OCI-LY3 (cell line): Measurements from ENCODE around the gene LINGO3.

Source experiments
- H2AFZ ChIP-seq: fragments of 200-600, 300-600 bp; shearing (Covaris generic); 2 replicates; pipeline ENCODE4 v1.6.0; 2014; ENCODE audit warnings: antibody characterized with exemption, low read depth, low read length
- H3K27ac ChIP-seq: fragments of 200-600, 300-600 bp; sonication (generic); 2 replicates; pipeline ENCODE4 v1.5.1; 2014; ENCODE audit warnings: mild to moderate bottlenecking, low read length, moderate library complexity, mixed read lengths
- H3K27me3 ChIP-seq: fragments of 200-600, 300-600 bp; sonication (generic); 2 replicates; pipeline ENCODE4 v1.6.1; 2014; ENCODE audit warnings: low read depth, low read length, mixed read lengths
- H3K36me3 ChIP-seq: fragments of 200-600, 300-600 bp; sonication (generic); replicated peaks from 2 replicates; pipeline ENCODE3; 2014; ENCODE audit warnings: low read depth, low read length, mixed read lengths
- H3K4me1 ChIP-seq: fragments of 300-600, 200-600 bp; sonication (generic); 2 replicates; pipeline ENCODE4 v1.6.1; 2014; ENCODE audit warnings: low read length, mixed read lengths
- H3K4me2 ChIP-seq: fragments of 200-600, 300-600 bp; sonication (generic); 2 replicates; pipeline ENCODE4 v1.6.1; 2014; ENCODE audit warnings: low read length, mixed read lengths
- H3K4me3 ChIP-seq: fragments of 300-600, 200-600 bp; sonication (generic); 2 replicates; pipeline ENCODE4 v1.5.1; 2014; ENCODE audit warnings: antibody characterized with exemption, mild to moderate bottlenecking, low read length, moderate library complexity
- H3K79me2 ChIP-seq: fragments of 300-600, 200-600 bp; shearing (Covaris generic); 2 replicates; pipeline ENCODE4 v1.6.1; 2014; ENCODE audit warnings: mild to moderate bottlenecking, low read length, mixed read lengths
- H3K9ac ChIP-seq: fragments of 300-600, 200-600 bp; shearing (Covaris generic); 2 replicates; pipeline ENCODE4 v1.6.0; 2014; ENCODE audit warnings: mild to moderate bottlenecking, low read length, moderate library complexity
- H3K9me3 ChIP-seq: fragments of 200-600, 300-600 bp; shearing (Covaris generic); 2 replicates; pipeline ENCODE4 v1.6.1; 2014; ENCODE audit warnings: low read length, mixed read lengths; ENCODE audit not compliant: insufficient read depth
- H4K20me1 ChIP-seq: fragments of 200-600, 300-600 bp; sonication (generic); 2 replicates; pipeline ENCODE4 v1.6.1; 2016; ENCODE audit warnings: low read length, mixed read lengths; ENCODE audit not compliant: insufficient read depth
- CTCF ChIP-seq: fragments of 200-600, 300-600 bp; sonication (generic); IDR thresholded peaks from 2 replicates; pipeline ENCODE4 v1.5.1; 2014; ENCODE audit warnings: antibody characterized with exemption, low read length, low read depth
- EZH2phosphoT487 ChIP-seq: fragments of 200-600 bp; shearing (Covaris generic); IDR thresholded peaks from 2 replicates; pipeline ENCODE4 v1.6.1; 2018; ENCODE audit warnings: antibody characterized with exemption, mixed run types, low read depth

The LINGO3 gene

GRCh38 chr19:2280633-2281264 lies 27.2 kb downstream of the LINGO3 start:
- Histone ChIP-seq H4K20me1 (peaks cover 9% of the 10 kb centered on the region), H3K36me3 (peaks cover 6% of the 10 kb centered on the region), H3K4me2 (no peak overlapping the region), H3K9me3 (no peaks in the 10 kb centered on the region), H2AFZ (no peak overlapping the region), H3K4me1 (peaks cover 10% of the 10 kb centered on the region), H3K79me2 (no peaks in the 10 kb centered on the region; the same call in 1 of the 2 replicates), H3K4me3 (no peak overlapping the region), H3K27ac (no peak overlapping the region), H3K27me3 (peaks cover 23% of the 10 kb centered on the region), H3K9ac (no peak overlapping the region)
- TF ChIP-seq EZH2phosphoT487 (no peak), CTCF (no peak)

- H3K9ac ChIP-seq: no peak overlapping the region
- peaks cover 15% of the 10 kb centered on the region for H3K4me1 ChIP-seq
- H2AFZ ChIP-seq: no peak overlapping the region
- TF ChIP-seq EZH2phosphoT487: no peak
- TF ChIP-seq CTCF: no peak
- H3K36me3 ChIP-seq: peaks cover 16% of the 10 kb centered on the region
- H3K4me2 ChIP-seq: no peak overlapping the region
- no peaks in the 10 kb centered on the region for H3K9me3 ChIP-seq
- peaks cover 26% of the 10 kb centered on the region for H4K20me1 ChIP-seq
- H3K27me3 ChIP-seq: peaks cover 23% of the 10 kb centered on the region
- no peak overlapping the region for H3K27ac ChIP-seq
- H3K79me2 ChIP-seq: peaks cover 18% of the 10 kb centered on the region
- H3K4me3 ChIP-seq: no peak overlapping the region
Observed at GRCh38 chr19:2278459-2279158, 29.3 kb downstream of the LINGO3 start.

- peaks cover 24% of the 10 kb centered on the region for H3K36me3 ChIP-seq
- no peaks in the 10 kb centered on the region for H3K9me3 ChIP-seq
- H3K4me2 ChIP-seq: no peak overlapping the region
- H4K20me1 ChIP-seq: peaks cover 40% of the 10 kb centered on the region
- no peak overlapping the region for H3K27ac ChIP-seq
- H3K9ac ChIP-seq: no peak overlapping the region
- peaks cover 15% of the 10 kb centered on the region for H3K27me3 ChIP-seq
- H3K79me2 ChIP-seq: peaks cover 31% of the 10 kb centered on the region
- H3K4me3 ChIP-seq: no peak overlapping the region
- TF ChIP-seq CTCF (no peak), EZH2phosphoT487 (no peak)
- H2AFZ ChIP-seq: no peak overlapping the region
- peaks cover 27% of the 10 kb centered on the region for H3K4me1 ChIP-seq
Observed at GRCh38 chr19:2277138-2277537, 30.8 kb downstream of the LINGO3 start.

GRCh38 chr19:2276429-2276986 lies 31.4 kb downstream of the LINGO3 start:
- Histone ChIP-seq H3K9me3 (no peaks in the 10 kb centered on the region), H3K27me3 (peaks cover 8% of the 10 kb centered on the region; the same call in 1 of the 2 replicates), H3K4me1 (peaks cover 26% of the 10 kb centered on the region), H4K20me1 (peaks cover 47% of the 10 kb centered on the region), H3K9ac (no peak overlapping the region), H3K4me2 (no peak overlapping the region), H3K79me2 (peaks cover 38% of the 10 kb centered on the region), H3K27ac (no peak overlapping the region), H3K4me3 (no peak overlapping the region), H2AFZ (no peak overlapping the region), H3K36me3 (peaks cover 28% of the 10 kb centered on the region)
- TF ChIP-seq CTCF (no peak), EZH2phosphoT487 (no peak)
